H1 (cell line): ENCODE data around the gene TGM1.

Experiments used
- EZH2 ChIP-seq: fragments of 200-600 bp; sonication (generic); IDR thresholded peaks from 2 replicates; pipeline ENCODE4 v1.7.1; 2012; ENCODE audit warnings: low read depth, mild to moderate bottlenecking, moderate library complexity, low read length, inconsistent platforms; ENCODE audit not compliant: severe bottlenecking
- POLR2A ChIP-seq, 2 experiments: IDR thresholded peaks; 1 replicate in 1 of 2; 2 replicates in 1 of 2; pipeline ENCODE4 v1.6.1; 2011; ENCODE audit warnings: low read depth in 2 of 2, low read length in 2 of 2, mild to moderate bottlenecking in 2 of 2; ENCODE audit errors: control extremely low read depth in 1 of 2
- SUZ12 ChIP-seq: fragments of 200-600 bp; sonication (generic); IDR thresholded peaks from 2 replicates; pipeline ENCODE4 v1.6.1; 2012; ENCODE audit warnings: mild to moderate bottlenecking, inconsistent platforms, low read length, moderate library complexity, mixed read lengths

DNA sequence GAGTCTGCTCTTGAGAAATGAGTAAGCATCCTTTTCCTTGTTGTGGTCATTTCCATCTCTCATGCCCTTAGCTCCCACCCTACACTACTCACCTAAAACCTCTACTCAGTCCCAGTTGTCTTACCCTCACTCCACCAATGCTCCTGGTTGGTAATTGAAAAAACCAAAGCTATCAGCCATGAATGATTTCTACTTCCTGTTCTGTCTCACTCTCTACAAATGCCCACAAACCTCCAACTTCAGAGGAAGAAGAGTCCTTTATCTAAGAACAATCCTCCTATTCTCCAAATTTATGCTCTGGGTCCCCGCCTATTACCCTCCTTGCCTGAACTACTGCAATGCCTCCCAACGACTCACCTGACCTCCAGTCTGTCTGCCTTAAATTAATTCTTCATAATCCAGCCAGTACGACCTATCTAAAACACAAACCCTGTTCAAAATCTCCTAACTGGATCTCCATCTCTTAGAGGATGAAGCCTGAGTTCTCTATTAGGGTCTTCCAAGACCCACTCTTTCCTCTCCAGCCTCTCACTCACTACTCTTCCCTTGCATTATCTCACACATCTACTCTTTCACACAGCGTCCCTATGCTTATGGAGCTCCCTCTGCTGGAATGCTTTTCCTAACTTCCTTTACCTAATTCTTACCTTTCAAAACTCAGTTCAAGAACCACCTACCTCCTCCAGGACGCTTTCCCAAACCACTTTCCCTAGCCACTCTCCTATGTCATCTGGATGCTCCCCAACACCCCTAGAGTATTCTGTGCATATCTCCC lies 34.4 kb upstream of the TGM1 start:
- TF ChIP-seq EZH2 (no peak), SUZ12 (no peak), POLR2A (IDR thresholded peaks at IDR 0.05; ENCODE audit: control extremely low read depth in 1 of 2, low read depth in 2 of 2, low read length in 2 of 2) (no peak)
